Dermis microvascular lymphatic vessel endothelial cell (primary cell): Measurements from ENCODE around the gene NOS1AP. TPM values are rescaled to one million over a fixed set of nuclear protein-coding genes. Genes with fewer than 3 reads are reported as not detected.

Experiments
- DNase-seq, 2 donors: peaks; one replicate each; pipeline versions ENCODE4 v3.0.0 to v3.0.0-alpha.2; 2010; ENCODE audit warnings: low read depth in 2 of 2
- total RNA-seq: library from RNA; depleted of rRNA; stranded (reverse); fragments of >200 nt; gene quantifications from 2 replicates; pipeline ENCODE4 v1.2.1, GENCODE V29; 2014

The NOS1AP gene
- total RNA-seq, 1 donor from 2014 or later = 0.13 TPM

- DNase-seq = peak in 1 of 2 donors; percentile 53
These were observed 67.3 kb downstream of the NOS1AP start for GRCh38 chr1:162136760-162137159.

DNA sequence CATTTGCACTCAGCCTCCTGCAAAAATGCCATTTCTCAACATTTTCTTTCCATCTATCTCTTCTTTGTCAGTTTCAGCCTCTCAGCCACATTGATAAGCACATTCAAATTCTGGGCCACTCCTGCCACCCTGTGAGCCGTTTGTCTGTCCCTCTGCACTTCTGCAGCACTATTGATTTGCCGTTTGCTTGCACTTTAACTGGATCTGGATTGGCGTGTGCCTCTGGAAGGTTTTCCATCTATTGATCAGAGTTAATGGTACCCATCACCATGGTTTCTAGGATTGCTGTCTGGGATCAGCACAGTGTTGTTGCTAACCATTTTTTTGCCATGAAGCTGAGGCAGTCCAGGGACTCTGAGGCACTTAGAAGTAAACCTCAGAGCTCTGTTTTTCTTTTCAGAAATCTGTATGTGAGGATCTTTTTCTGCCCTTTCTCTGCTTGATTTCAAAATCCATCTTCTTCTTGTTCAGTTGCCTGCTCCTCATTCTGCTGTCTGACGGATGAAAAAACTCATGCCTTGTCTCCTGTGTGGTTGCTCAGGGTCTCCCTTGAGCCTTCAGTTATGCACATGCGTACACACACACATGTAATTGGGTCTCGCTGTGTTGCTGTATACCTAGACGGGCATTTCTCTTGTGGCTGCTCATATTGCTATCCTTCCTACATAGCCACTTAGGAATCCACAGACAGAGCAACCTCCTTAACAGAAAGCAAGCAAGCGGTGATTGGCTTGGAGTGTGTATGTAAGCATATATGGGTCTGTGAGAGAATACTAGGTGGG, 67.9 kb downstream of the NOS1AP start:
- no peak for DNase-seq

DNA sequence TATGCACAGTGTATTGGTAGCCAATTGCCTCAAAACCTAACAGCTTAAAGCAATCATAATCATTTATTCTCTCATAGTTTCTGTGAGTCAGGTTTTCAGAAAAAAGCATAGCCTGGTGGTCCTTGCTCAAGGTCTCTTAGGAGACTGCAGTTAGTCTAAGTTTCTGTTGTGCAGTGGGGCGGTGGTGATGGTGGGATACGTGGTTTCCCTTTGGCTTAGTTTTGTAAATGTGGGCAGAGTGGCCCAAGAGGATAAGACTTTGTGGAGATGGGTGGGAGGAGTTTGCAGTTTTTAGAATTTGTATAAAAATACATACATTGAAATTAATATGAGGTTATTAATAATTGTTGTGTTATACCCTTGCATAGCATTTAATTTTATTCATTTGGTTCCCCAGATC, 68.6 kb downstream of the NOS1AP start:
- no peak for DNase-seq

- DNase-seq = no peak
These were observed 69.2 kb downstream of the NOS1AP start for GRCh38 chr1:162138599-162139181.

- no peak for DNase-seq
These were observed 69.7 kb downstream of the NOS1AP start for GRCh38 chr1:162139211-162139610.

DNA sequence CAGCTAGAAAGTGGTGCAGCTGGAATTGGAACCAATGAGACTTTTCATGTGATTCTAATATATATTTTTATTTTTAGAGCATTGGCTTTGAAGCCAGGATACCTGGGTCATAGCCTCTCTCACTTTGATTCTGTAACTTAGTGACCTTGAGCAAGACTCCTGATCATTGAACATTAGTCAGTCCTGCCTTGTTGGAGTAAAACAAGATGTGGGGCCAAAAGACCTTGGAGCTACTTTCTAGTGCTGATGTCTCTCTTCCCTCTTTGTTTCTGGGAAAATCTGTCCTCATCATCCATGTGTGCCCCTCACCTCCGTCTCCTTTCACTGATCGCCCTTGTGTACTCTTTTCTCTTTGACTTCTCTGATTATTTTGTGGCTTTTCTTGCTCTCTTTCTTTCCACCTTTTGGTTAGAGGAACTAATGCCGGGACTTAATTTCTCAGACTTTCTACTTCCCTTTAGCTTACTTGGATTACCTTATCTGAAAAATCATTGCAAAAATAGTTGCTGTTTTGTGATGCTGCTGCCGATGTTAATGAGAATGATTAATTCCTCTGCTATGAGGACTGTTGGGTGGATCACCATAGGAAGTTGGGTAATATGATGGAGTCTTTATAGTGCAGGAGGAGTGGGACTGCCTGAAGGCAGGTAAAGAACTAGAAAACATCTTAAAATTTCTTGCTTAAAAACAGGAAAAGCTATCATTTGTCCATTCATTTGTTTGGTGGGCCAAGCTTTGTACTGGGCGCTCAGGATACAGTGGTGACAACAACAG, 72.0 kb downstream of the NOS1AP start:
- no peak for DNase-seq

- no peak for DNase-seq
These were observed 73.5 kb downstream of the NOS1AP start for GRCh38 chr1:162142968-162143367.

DNA sequence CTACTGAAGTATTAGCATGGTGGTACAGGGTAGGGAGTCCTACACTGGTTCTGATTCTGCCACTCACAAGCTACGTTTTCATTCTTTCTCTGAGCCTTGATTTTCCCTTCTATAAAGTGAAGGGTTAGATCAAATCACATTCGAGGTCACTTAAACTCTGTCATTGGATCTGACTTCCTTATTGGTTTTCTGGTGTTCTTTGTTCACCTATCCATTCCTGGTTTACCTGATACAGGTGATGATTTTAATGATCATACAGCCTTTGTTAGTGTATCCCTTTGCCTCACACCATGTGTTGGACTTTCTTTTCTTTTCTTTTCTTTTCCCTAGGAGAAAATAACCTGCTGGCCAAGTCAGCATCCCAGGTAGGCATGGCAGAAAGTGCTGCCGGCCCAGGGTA, 74.8 kb downstream of the NOS1AP start:
- DNase-seq = no peak

DNA sequence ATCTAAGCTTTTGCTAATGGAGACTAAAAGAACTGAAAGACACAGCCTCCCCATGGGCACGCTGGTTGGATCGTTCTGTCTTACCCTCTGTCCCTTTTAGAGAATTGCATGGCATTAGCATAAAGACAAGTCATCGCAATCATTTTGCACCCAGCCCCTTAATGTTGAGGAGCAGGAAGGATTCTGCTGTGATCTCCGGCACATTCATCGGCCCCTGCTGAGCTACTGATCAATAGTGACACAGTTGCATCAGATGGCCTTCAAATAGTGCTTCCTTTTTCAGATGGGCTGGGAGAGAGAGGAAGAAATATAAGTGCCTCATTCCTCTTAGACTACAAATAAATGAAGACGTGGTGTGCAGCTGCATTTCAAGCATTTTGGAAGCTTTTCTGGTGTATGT, 75.4 kb downstream of the NOS1AP start:
- DNase-seq = no peak

- DNase-seq = no peak
These were observed 75.9 kb downstream of the NOS1AP start for GRCh38 chr1:162145280-162145965.

DNA sequence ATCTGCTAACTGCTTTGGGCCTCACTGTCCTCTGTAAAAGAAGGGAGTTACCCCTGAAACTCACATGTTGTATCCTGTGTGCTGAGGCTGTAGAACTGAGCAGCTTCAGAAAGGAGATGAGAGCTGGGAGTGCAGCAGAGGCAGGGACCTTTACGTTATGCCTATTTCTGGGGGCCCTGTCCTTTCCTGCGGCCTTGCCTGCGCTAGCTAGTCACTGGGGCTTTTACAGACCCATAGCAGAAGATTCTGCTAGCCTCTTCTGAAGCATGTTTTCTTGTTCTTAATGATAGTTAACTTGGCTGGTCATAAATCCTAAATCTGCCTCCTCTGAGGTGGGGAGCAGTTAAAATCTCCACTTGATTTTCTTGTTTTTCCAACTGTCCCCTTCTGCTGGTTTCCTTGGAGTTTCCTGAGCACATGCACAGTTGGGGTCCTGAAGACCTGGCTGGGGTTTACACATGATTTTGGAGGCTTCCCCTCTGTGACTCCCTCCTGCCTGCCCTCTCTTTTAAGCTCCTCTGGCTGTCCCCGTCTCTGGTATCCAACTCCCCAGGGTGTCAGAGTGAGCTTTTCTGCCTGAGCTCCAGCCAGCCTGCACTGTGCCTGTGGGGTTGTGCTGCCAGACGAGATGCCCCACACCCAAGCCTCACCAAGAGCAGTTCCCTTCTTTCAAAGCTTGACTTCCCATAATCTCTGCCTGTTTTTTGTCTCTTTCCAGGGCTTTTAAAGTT, 76.6 kb downstream of the NOS1AP start:
- DNase-seq = no peak

- DNase-seq = no peak
These were observed 78.3 kb downstream of the NOS1AP start for GRCh38 chr1:162147760-162148159.

DNA sequence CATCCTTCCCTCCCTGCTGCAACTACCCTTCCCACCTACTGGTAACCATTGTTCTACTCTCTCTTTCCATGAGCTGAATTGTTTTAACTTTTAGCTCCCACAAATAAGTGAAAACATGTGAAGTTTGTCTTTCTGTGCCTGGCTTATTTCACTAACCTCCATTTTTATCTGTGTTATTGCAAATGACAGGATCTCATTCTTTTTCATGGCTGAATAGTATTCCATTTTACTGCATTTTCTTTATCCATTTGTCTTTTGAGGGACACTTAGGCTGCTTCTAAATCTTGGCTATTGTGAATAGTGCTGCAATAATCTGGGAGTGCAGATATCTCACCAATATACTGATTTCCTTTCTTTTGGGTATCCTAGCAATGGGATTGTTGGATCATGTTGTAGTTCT, 80.6 kb downstream of the NOS1AP start:
- no peak for DNase-seq

- no peak for DNase-seq
These were observed 82.7 kb downstream of the NOS1AP start for GRCh38 chr1:162151900-162152829.

GRCh38 chr1:162153374-162153773, 83.9 kb downstream of the NOS1AP start:
- no peak for DNase-seq

DNA sequence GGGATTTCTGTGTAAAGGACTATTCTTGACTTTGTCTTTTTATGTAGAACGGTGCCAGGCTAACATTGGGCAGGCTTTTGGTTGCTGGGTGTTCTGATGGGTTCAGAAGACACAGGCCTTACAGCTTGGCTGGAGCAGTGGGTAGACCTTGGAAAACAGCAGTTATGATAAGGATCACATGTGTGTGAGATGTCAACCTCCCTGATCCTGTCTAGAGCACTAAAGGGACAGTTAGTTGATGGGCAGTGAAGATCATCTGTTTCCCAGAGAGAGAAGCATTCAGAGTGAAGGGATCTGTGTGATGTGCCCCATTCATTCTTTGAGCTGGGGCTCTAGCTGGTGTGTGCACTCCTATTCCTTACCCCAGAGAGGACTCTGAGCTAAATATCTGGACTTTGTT, 88.0 kb downstream of the NOS1AP start:
- no peak for DNase-seq

DNA sequence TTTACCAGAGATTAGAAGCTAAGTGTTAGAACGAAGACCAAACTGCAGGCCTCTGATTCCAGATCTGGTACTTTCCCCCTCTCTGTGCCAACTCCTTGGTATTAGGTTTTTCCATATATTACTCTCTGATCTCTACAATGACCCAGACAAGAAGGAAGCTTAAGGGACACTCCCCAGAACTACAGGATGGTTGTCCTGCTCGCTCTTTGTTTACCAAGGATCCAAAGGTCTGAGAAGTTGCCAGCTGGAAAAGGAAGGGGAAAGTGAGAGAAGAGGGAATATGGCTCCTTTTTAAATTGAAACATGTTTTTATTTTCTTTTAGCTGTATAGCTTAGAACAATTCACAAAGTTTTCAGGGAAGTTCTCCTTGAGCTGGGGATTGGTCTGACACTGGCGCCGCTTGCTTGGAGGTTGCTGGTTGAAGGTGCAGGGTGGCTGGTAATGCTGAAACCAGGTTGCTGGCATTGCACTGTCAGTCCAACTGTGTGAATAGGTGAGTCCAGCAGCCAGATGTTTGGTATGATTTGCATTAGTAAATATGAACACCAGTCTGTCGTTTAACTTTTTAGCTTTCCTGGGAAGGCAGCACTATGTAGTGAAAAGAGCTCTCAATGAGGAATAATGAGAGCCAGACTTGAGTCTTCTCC, 89.3 kb downstream of the NOS1AP start:
- DNase-seq = no peak

- no peak for DNase-seq
These were observed 90.0 kb downstream of the NOS1AP start for GRCh38 chr1:162159515-162159914.

GRCh38 chr1:162161916-162162550, 92.5 kb downstream of the NOS1AP start:
- no peak for DNase-seq
